GM10266 (cell line): ENCODE measurements around the gene NUMA1.
A peak's percentile ranks its signal among the peaks of the same experiment; 100 is the strongest.

ENCODE experiments used
- DNase-seq: peaks from one replicate; pipeline ENCODE4 v3.0.0; 2012; ENCODE audit errors: extremely low spot score
- TF ChIP-seq, protein P1 (sequence below): IDR thresholded peaks from 2 replicates; pipeline ENCODE4 v1.5.1; 2012; ENCODE audit warnings: mild to moderate bottlenecking, low read depth; ENCODE audit not compliant: control insufficient read depth, insufficient read depth; ENCODE audit errors: missing control alignments

NUMA1 gene

DNA sequence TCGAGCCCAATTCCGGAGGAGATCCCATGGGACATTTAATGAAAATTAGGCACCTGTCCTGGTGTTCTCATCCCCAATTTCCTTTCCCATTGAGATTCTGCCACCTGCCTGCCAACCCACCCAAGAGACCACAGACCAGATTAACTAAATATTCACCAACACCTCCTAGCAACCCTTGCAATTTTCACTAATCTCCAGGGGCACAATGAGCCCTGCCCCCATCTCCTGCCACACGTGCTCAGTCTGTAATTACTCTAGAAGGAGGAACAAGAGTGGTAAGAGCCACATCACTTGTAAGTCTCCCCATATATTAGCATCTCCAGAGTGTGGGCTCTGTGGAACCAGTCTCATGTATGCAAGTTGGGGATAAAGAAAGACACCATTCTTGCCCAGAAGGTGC lies 43.7 kb downstream of the NUMA1 start:
- TF ChIP-seq, protein P1, sequence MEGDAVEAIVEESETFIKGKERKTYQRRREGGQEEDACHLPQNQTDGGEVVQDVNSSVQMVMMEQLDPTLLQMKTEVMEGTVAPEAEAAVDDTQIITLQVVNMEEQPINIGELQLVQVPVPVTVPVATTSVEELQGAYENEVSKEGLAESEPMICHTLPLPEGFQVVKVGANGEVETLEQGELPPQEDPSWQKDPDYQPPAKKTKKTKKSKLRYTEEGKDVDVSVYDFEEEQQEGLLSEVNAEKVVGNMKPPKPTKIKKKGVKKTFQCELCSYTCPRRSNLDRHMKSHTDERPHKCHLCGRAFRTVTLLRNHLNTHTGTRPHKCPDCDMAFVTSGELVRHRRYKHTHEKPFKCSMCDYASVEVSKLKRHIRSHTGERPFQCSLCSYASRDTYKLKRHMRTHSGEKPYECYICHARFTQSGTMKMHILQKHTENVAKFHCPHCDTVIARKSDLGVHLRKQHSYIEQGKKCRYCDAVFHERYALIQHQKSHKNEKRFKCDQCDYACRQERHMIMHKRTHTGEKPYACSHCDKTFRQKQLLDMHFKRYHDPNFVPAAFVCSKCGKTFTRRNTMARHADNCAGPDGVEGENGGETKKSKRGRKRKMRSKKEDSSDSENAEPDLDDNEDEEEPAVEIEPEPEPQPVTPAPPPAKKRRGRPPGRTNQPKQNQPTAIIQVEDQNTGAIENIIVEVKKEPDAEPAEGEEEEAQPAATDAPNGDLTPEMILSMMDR, result no peak
- no peak for DNase-seq

DNA sequence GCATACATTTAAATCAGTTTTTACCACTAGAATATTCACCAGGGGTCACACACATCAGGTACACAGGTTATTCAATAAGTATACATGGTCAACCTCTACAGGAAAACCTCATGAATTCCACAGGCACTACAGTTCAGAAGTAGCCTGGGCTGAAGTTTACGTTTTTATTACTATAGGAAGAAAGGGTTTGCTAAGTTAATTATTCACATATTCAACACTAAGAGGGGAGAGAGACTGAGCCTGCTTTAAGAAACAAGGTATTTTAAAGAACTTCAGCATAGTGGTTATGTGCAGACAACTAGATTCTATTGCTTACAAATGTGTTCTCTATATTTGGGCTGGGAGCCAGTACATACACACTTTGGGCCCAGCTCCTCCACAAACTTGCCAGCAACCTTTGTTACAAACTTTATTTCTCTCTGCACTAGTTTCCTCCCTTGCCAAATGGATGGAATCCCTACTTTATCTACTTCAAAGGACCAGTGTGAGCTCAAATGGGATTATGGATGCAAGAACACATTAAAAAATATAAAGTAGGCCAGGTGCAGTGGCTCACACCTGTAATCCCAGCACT lies 49.8 kb downstream of the NUMA1 start:
- no peak for DNase-seq

DNA sequence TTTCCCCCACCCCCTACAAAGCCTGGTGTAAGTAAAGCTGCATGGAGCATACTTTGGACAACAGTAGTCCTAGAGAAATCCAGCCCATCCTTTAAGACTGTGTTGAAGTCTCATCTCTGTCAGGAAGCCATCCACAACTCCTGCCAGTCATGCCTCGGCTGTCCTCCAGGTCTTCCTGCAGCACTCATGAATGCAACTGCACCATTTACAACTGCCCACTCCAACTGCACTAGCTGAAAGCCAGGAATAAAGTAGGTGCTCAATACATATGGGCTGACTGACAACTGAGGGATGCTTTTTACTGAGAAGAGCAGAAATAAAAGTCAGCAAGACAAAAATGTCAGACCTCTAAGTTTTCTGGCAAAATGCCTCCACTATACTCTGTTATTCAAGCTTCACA lies 54.3 kb downstream of the NUMA1 start:
- no peak for DNase-seq
- TF ChIP-seq, protein P1, result no peak

More for the DNA sequence above, 49.8 kb downstream of the NUMA1 start:
- TF ChIP-seq, protein P1, result no peak

DNA sequence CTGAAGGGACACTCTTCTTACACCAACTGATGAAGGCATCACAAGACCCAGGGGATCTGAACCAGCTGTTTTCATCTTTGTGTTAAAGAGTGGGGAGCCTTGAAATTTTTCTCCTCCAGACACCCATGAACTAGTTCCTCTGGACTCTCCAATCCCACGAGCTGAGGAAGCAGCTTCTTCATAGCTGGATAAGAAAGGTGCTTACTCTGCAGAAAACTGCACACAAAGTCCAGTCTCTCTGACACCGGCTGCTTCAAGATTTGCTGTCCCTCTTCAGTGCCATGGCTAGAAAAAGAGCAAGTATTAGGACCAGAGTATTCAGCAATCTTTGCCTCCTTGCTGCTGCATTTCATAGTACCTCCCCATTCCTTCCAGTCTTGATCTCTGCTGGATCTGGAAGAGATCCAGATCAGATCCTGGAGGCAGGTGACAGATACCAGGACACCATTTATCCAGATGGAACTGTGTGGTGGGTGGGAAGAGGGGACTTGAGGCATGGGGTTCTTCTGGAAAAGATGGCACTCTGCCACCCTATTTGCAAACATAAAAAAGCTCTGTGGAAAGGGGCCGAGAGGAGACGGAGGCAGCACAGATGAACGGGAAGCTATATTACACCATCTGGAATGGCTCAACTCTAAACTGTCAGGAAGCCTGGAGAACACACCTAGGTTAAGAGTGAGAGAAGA lies 56.1 kb downstream of the NUMA1 start:
- no peak for DNase-seq
- TF ChIP-seq, protein P1, result no peak

DNA sequence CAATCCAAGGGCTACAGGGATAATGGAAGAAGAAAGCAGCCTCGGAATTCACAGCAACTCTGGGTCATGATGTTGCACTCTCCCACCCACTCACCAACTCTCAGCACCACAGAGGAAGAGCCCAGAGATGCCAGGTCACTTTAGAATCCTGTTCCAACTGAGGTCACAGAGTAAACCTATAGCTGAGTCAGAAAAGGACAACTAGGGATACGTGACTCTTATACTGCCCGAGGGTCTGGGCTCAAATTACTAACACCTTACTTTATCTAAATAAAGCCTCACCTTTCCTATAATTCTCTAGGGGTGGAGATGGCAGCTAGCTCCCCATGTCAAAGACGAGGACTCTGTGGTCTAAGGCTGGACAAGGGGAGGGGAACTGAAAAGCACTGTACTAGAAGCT lies 57.0 kb downstream of the NUMA1 start:
- TF ChIP-seq, protein P1, result no peak
- no peak for DNase-seq

DNA sequence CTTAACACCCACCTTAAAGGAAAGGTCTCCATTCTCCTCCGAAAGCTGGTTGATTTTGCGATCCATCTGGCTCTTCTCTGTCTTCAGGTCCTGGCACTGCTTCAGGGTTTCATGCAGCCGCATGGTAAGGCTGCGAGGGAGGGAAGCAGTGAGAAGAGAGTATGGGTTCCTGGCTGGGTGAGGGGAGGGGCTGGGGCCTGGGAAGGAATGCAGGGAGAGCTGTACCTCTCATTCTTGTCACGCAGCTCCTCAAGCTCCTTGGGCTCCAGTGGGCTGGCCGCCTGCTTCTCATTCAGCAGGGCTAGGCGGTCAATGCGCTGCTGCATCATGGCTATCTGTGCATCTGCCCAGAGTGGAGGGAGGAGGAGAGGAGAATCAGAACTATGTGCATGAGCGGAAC lies 62.2 kb downstream of the NUMA1 start:
- TF ChIP-seq, protein P1, result no peak
- no peak for DNase-seq

DNA sequence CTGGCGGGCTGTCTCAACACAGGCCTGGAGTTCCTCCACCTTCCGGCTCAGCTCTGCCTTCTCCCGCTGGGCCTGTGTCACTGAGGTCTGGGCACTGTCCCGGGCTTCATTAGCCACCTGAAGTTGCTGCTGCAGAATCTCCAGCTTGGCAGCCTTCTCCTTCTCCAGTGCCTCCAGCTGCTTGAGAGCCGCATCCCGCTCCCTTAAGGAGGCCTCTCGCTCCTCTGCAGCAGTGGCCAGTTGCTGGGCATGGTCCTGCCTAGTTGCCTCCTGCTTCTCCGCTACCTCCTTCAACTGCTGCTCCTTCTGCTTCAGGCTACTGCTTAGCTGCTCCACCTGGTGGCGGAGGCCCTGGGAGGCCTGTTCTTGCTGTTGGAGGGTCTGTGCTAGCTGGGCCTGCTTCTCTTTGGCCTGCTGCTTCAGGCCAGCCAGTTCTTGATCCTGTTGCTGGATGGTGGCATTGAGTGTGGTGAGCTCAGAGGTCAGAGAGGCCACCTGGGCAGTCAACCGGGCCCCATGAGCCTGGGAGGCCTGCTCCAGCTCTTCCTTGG lies 64.8 kb downstream of the NUMA1 start:
- TF ChIP-seq, protein P1, result peak; percentile 60
- no peak for DNase-seq
